ENCODE data around the gene NLGN3.
"Not testable (repeated sequence)": the region's sequence is repeated elsewhere in the genome, so short reads cannot be mapped to it uniquely, and the experiment has no call there.

The NLGN3 gene

GRCh38 chrX:71169586-71169985 is 24.9 kb downstream of the NLGN3 start:
- no peak for DNase-seq (ENCODE audit: low read depth, low spot score)

GRCh38 chrX:71170660-71171059 is 26.0 kb downstream of the NLGN3 start:
- DNase-seq (ENCODE audit: low read depth, low spot score), result no peak

- DNase-seq (ENCODE audit: low read depth, low spot score), result no peak
These were observed 26.6 kb downstream of the NLGN3 start for GRCh38 chrX:71171110-71171801.

- DNase-seq (ENCODE audit: low read depth, low spot score), result no peak
These were observed 28.8 kb downstream of the NLGN3 start for GRCh38 chrX:71173440-71173839.

- no peak for DNase-seq (ENCODE audit: low read depth, low spot score)
These were observed 30.2 kb downstream of the NLGN3 start for GRCh38 chrX:71174795-71175194.

- DNase-seq (ENCODE audit: low read depth, low spot score), result no peak
These were observed 30.9 kb downstream of the NLGN3 start for GRCh38 chrX:71175531-71175930.

- DNase-seq (ENCODE audit: low read depth, low spot score), result no peak
These were observed 32.7 kb downstream of the NLGN3 start for GRCh38 chrX:71177327-71177726.

- no peak for DNase-seq (ENCODE audit: low read depth, low spot score)
These were observed 34.3 kb downstream of the NLGN3 start for GRCh38 chrX:71178908-71179307.

GRCh38 chrX:71180579-71181265 is 36.1 kb downstream of the NLGN3 start:
- not testable (repeated sequence) for DNase-seq (ENCODE audit: low read depth, low spot score)

- DNase-seq (ENCODE audit: low read depth, low spot score), result no peak
These were observed 36.9 kb downstream of the NLGN3 start for GRCh38 chrX:71181558-71181909.

GRCh38 chrX:71181910-71182799 is 37.5 kb downstream of the NLGN3 start:
- peak; percentile 97 for DNase-seq (ENCODE audit: low read depth, low spot score)

GRCh38 chrX:71182871-71183270 is 38.2 kb downstream of the NLGN3 start:
- no peak for DNase-seq (ENCODE audit: low read depth, low spot score)

- no peak for DNase-seq (ENCODE audit: low read depth, low spot score)
These were observed 38.7 kb downstream of the NLGN3 start for GRCh38 chrX:71183341-71183740.

- no peak for DNase-seq (ENCODE audit: low read depth, low spot score)
These were observed 39.5 kb downstream of the NLGN3 start for GRCh38 chrX:71184092-71184491.

- DNase-seq (ENCODE audit: low read depth, low spot score), result no peak
These were observed 40.3 kb downstream of the NLGN3 start for GRCh38 chrX:71184803-71185495.

GRCh38 chrX:71191248-71191647 is 46.6 kb downstream of the NLGN3 start:
- no peak for DNase-seq (ENCODE audit: low read depth, low spot score)

GRCh38 chrX:71195964-71196649 is 51.5 kb downstream of the NLGN3 start:
- DNase-seq (ENCODE audit: low read depth, low spot score), result no peak

GRCh38 chrX:71198066-71198465 is 53.4 kb downstream of the NLGN3 start:
- no peak for DNase-seq (ENCODE audit: low read depth, low spot score)

GRCh38 chrX:71199252-71200008 is 54.8 kb downstream of the NLGN3 start:
- DNase-seq (ENCODE audit: low read depth, low spot score), result no peak

GRCh38 chrX:71210816-71211215 is 66.2 kb downstream of the NLGN3 start:
- DNase-seq (ENCODE audit: low read depth, low spot score), result no peak

- DNase-seq (ENCODE audit: low read depth, low spot score), result no peak
These were observed 67.9 kb downstream of the NLGN3 start for GRCh38 chrX:71212536-71212935.

Data from iPS DF 19.7 (cell line).